HepG2 (cell line): ENCODE data around the gene MIEF1. TPM values are rescaled to one million over a fixed set of nuclear protein-coding genes. Genes with fewer than 3 reads are reported as not detected.

ENCODE experiments used
- ATAC-seq: fragments of 200-7000 bp; cut with Tn5 transposase; 3 replicates; pipeline ENCODE4 v1.9.1; 2020; ENCODE audit warnings: mild to moderate bottlenecking, moderate library complexity
- BruUV-seq: library from RNA; stranded (reverse); fragments of 400-500 nt; replicated peaks from 2 replicates; lab custom pipeline; 2021; lab: Mats Ljungman, UMichigan
- CTCF ChIA-PET: fragments of 300-600 bp; formaldehyde crosslinking; extraction: SDS; loops from one replicate; lab custom pipeline; 2021; ENCODE audit warnings: low total read pairs, inconsistent platforms, low intra/inter-chr PET ratio; lab: Yijun Ruan, JAX
- POLR2A ChIA-PET: fragments of 350-600 bp; sonication (Branson Sonifier 250); formaldehyde crosslinking; loops from one replicate; lab custom pipeline; 2020; ENCODE audit warnings: antibody characterized with exemption, inconsistent platforms; lab: Yijun Ruan, JAX
- DNase-seq: peaks from one replicate; pipeline ENCODE4 v3.0.0-alpha.2; 2015; ENCODE audit warnings: low spot score
- FAIRE-seq: peaks from 3 replicates; lab custom pipeline; 2011; peaks lifted over from hg19 to GRCh38; lab: Jason Lieb, UNC
- H2AFZ ChIP-seq: one replicate; pipeline ENCODE4 v1.6.1; 2011; ENCODE audit warnings: low read length, inconsistent platforms
- H3K27ac ChIP-seq: fragments of 300-600 bp; 3 replicates; pipeline ENCODE4 v1.8.0; 2011; ENCODE audit warnings: mixed run types, mild to moderate bottlenecking, mixed read lengths, low read length, inconsistent platforms; ENCODE audit not compliant: insufficient read depth; ENCODE audit errors: extremely low read length
- H3K27me3 ChIP-seq, 2 experiments: fragments of 200-600 bp in 1 of 2; 2 replicates in 1 of 2; 3 replicates in 1 of 2; pipeline versions ENCODE4 v1.6.0 to v1.8.0; 2011; ENCODE audit warnings: low read length in 2 of 2, mild to moderate bottlenecking in 2 of 2, moderate library complexity in 2 of 2, inconsistent platforms in 1 of 2; ENCODE audit not compliant: insufficient read depth in 2 of 2, control insufficient read depth in 1 of 2
- H3K36me3 ChIP-seq, 2 experiments: fragments of 200-600 bp in 1 of 2; replicated peaks in 1 of 2; 2 replicates in 1 of 2; 3 replicates in 1 of 2; pipeline versions ENCODE4 v1.5.1 to v1.8.0; 2011; ENCODE audit warnings: low read length in 2 of 2, inconsistent platforms in 1 of 2; ENCODE audit not compliant: insufficient read depth in 2 of 2, control insufficient read depth in 1 of 2
- H3K4me1 ChIP-seq: 2 replicates; pipeline ENCODE4 v1.5.1; 2012; ENCODE audit warnings: low read length, inconsistent platforms; ENCODE audit not compliant: insufficient read depth
- H3K4me2 ChIP-seq: 2 replicates; pipeline ENCODE4 v1.6.0; 2011; ENCODE audit warnings: low read depth, low read length, inconsistent platforms
- H3K4me3 ChIP-seq, 3 experiments: fragments of 200-600 bp in 1 of 3; sonication (generic), shearing (Covaris generic) in 1 of 3; replicated peaks in 1 of 3; 2 replicates each; pipeline ENCODE4 v1.5.1; 2011 to 2016; ENCODE audit warnings: low read length in 3 of 3, inconsistent platforms in 2 of 3, low read depth in 2 of 3, mild to moderate bottlenecking in 2 of 3, control low read depth in 1 of 3, mixed read lengths in 1 of 3; ENCODE audit not compliant: insufficient read depth in 1 of 3
- H3K79me2 ChIP-seq: one replicate; pipeline ENCODE4 v1.6.1; 2011; ENCODE audit warnings: low read length, inconsistent platforms; ENCODE audit not compliant: insufficient read depth
- H3K9ac ChIP-seq: 2 replicates; pipeline ENCODE4 v1.6.0; 2011; ENCODE audit warnings: mild to moderate bottlenecking, low read depth, low read length, inconsistent platforms; ENCODE audit not compliant: insufficient read depth
- H3K9me3 ChIP-seq: 2 replicates; pipeline ENCODE4 v1.5.1; 2012; ENCODE audit warnings: mild to moderate bottlenecking, low read length
- H4K20me1 ChIP-seq: 2 replicates; pipeline ENCODE4 v1.6.0; 2011; ENCODE audit warnings: inconsistent platforms, mild to moderate bottlenecking, low read length, moderate library complexity; ENCODE audit not compliant: insufficient read depth
- CBX5 ChIP-seq: sonication (generic); formaldehyde crosslinking; IDR thresholded peaks from 2 replicates; pipeline ENCODE4 v1.4.0; 2020; ENCODE audit warnings: missing genetic modification reagents, borderline replicate concordance
- HDAC2 ChIP-seq: sonication (generic); formaldehyde crosslinking; IDR thresholded peaks from 2 replicates; pipeline ENCODE4 v1.4.0; 2020; ENCODE audit warnings: missing genetic modification reagents
- RFX1 ChIP-seq: fragments of 450-650 bp; IDR thresholded peaks from 2 replicates; pipeline ENCODE4 v1.6.1; 2017
- RFX5 ChIP-seq: IDR thresholded peaks from 2 replicates; pipeline ENCODE4 v1.6.1; 2011; ENCODE audit warnings: low read depth, low read length, improper control_type of control experiment
- SNAPC4 ChIP-seq: sonication (generic); formaldehyde crosslinking; IDR thresholded peaks from 2 replicates; pipeline ENCODE4 v1.4.0; 2020; ENCODE audit warnings: mild to moderate bottlenecking, missing genetic modification reagents
- SOX6 ChIP-seq, 2 experiments: fragments of 450-650 bp in 1 of 2; sonication (generic) in 1 of 2; formaldehyde crosslinking in 1 of 2; IDR thresholded peaks; 2 replicates each; pipeline versions ENCODE4 v1.4.0 to v1.6.1; 2017 to 2020; ENCODE audit warnings: antibody characterized with exemption in 1 of 2, mild to moderate bottlenecking in 1 of 2, missing genetic modification reagents in 1 of 2
- SP2 ChIP-seq: sonication (generic); formaldehyde crosslinking; IDR thresholded peaks from 2 replicates; pipeline ENCODE4 v1.5.1; 2020; ENCODE audit warnings: mild to moderate bottlenecking, missing genetic modification reagents
- ZFP36L2 ChIP-seq: sonication (generic); formaldehyde crosslinking; IDR thresholded peaks from 2 replicates; pipeline ENCODE4 v1.4.0; 2020; ENCODE audit warnings: missing genetic modification reagents
- ZSCAN29 ChIP-seq: sonication (generic); formaldehyde crosslinking; conservative IDR thresholded peaks from 2 replicates; pipeline ENCODE4 v1.4.0; 2020; ENCODE audit warnings: mild to moderate bottlenecking, missing genetic modification reagents
- WGBS: methylation state at CpG from one replicate; pipeline ENCODE4 v1.1.6; 2017; ENCODE audit warnings: low lambda C conversion rate; 5-methylcytosine and 5-hydroxymethylcytosine counted together
- in situ Hi-C: cut with HindIII; loops from 2 replicates; pipeline ENCODE4 v1.10.0; 2017; ENCODE audit warnings: low pct_unique_long_range_greater_than_20kb; ENCODE audit not compliant: extremely low pct_ligation_motif_present
- intact Hi-C: fragments of 100-400 bp; cut with micrococcal nuclease; formaldehyde crosslinking; loops from one replicate; pipeline ENCODE4 v1.10.0; 2022; ENCODE audit not compliant: unreplicated experiment
- polyA plus RNA-seq, 8 experiments: library from polyadenylated mRNA; depleted of rRNA in 3 of 8; stranded (reverse) in 7 of 8; unstranded in 1 of 8; fragments of >200 nt; fragmentation: Illumina TruSeq in 4 of 8; extraction: Trizol in 4 of 8; gene quantifications; 2 replicates each; pipeline versions ENCODE4 v1.2.1 to v1.2.3, GENCODE V29; 2011 to 2016; ENCODE audit warnings: low read depth in 4 of 8, missing spikeins in 1 of 8, mixed read lengths in 1 of 8; ENCODE audit not compliant: insufficient read depth in 1 of 8
- total RNA-seq, 5 experiments: library from RNA; depleted of rRNA; stranded (reverse); fragments of >200 nt; fragmentation: Illumina TruSeq; extraction: Trizol; gene quantifications; 2 replicates each; pipeline ENCODE4 v1.2.3, GENCODE V29; 2016; ENCODE audit warnings: low read depth in 1 of 5

The MIEF1 gene
- total and polyA plus RNA-seq, 2 of the 13 experiments (the other 11 are each of a cell fraction or from before 2014, with no cell fraction given), result 21.7 to 34.8 TPM

- 0 out of 2 replicates have a peak, but pooled peaks have one; percentile 22 for TF ChIP-seq ZFP36L2 (CRISPR knock-in tag)
- TF ChIP-seq HDAC2 (CRISPR knock-in tag), result peak; percentile 48; the same call in 1 of the 2 replicates
Observed at GRCh38 chr22:39534591-39535356, 32.7 kb downstream of the MIEF1 start (continued).

GRCh38 chr22:39535357-39535725 is 33.3 kb downstream of the MIEF1 start:
- in situ Hi-C loops (loop anchor here (5.0 kb wide), 2 partner anchors 272 to 492 kb away; no protein-coding TSS in a partner anchor), intact Hi-C loops (loop anchor here (2.0 kb wide), 1 partner anchor 501 kb away; no protein-coding TSS in a partner anchor)
- Histone ChIP-seq H4K20me1 (no peaks in the 10 kb centered on the region), H3K27ac (no peak overlapping the region), H3K4me3 (peak overlapping the region in 1 of 3 experiments; percentile 77; a peak in 1 of 6 replicates), H2AFZ (no peak overlapping the region), H3K36me3 (no peaks in the 10 kb centered on the region), H3K27me3 (peaks cover 1 to 18% of the 10 kb centered on the region in 2 experiments; a peak in 3 of 5 replicates), H3K9ac (no peak overlapping the region), H3K4me2 (peak overlapping the region; percentile 95), H3K9me3 (no peaks in the 10 kb centered on the region), H3K79me2 (peaks cover 18% of the 10 kb centered on the region), H3K4me1 (peaks cover 39% of the 10 kb centered on the region)
- ATAC-seq (no peak), DNase-seq (no peak), FAIRE-seq (no peak)
- 4% methylated on average over 5 of the region's 13 CpGs for WGBS
- POLR2A ChIA-PET, result interaction anchor here (1.5 to 4.1 kb wide), 5 partner anchors 12 to 216 kb away, joined by 3 to 15 read pairs (median 13); partner anchors contain the start of genes ATF4, MIEF1 and RPL3
- TF ChIP-seq SNAPC4 (CRISPR knock-in tag) (no peak), SOX6 (IDR thresholded peaks at IDR 0.05) (no peak), SOX6 (CRISPR knock-in tag; IDR thresholded peaks at IDR 0.05) (no peak), CBX5 (no peak), RFX5 (no peak), SP2 (CRISPR knock-in tag) (no peak), ZSCAN29 (CRISPR knock-in tag) (no peak), RFX1 (no peak)
- CTCF ChIA-PET, result interaction anchor here (0.6 to 4.0 kb wide), 5 partner anchors 39 to 501 kb away, joined by 3 to 21 read pairs (median 8); no protein-coding TSS in a partner anchor
- BruUV-seq, result no TSS peak
